Fibroblast of pulmonary artery (primary cell): Measurements from ENCODE around the gene YPEL1.

Source experiments
- DNase-seq: peaks from one replicate; pipeline ENCODE4 v3.0.0-alpha.2; 2010; ENCODE audit warnings: low read depth
- H3K4me3 ChIP-seq: replicated peaks from 2 replicates; pipeline ENCODE4 v1.5.1; 2011; ENCODE audit warnings: low read depth, mild to moderate bottlenecking, control low read depth, low read length, moderate library complexity
- TF ChIP-seq, protein P1 (sequence below): IDR thresholded peaks from 2 replicates; pipeline ENCODE4 v1.5.1; 2011; ENCODE audit warnings: mild to moderate bottlenecking, control low read depth, low read length, inconsistent platforms; ENCODE audit errors: missing control alignments

Gene YPEL1

DNA sequence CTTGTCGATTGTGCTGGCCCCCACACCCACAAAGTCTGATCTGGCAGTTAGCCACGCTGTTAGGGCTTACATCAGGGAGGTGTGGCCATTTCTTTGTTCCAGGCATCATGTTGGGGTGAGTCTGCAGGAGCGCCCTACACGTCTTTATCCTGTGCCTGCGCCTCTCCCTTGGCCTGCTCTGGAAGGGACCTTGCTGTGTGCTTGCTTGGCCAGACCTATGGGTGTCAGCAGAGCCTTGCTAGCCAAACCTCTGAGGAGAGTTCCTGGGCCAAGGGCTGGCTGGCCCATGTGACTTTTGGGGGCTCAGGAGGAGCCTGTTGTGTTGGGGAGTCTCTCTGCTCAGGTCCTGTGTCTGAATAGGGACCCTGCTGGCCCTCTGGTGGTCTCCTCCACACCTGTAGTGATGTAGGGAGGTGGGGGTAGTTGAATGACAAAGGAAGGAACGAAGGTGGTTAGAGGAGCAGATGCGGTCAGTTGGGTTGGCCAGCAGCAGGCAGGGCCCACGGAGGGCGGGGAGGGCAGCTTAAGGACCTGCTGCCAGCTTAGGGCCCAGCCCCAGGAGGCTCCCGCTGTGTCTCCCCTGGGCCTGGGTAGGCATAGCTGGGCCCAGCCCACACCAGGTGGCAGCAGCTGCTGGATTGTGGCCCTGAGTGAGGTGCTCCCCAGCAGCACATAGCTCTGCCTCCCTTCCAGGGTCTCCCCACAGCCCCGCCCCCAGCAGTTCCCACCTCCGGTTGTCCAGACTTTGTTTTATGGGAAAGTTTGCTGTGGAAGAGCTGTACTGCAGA, 61.9 kb downstream of the YPEL1 start:
- no peak overlapping the region for H3K4me3 ChIP-seq
- TF ChIP-seq, protein P1, sequence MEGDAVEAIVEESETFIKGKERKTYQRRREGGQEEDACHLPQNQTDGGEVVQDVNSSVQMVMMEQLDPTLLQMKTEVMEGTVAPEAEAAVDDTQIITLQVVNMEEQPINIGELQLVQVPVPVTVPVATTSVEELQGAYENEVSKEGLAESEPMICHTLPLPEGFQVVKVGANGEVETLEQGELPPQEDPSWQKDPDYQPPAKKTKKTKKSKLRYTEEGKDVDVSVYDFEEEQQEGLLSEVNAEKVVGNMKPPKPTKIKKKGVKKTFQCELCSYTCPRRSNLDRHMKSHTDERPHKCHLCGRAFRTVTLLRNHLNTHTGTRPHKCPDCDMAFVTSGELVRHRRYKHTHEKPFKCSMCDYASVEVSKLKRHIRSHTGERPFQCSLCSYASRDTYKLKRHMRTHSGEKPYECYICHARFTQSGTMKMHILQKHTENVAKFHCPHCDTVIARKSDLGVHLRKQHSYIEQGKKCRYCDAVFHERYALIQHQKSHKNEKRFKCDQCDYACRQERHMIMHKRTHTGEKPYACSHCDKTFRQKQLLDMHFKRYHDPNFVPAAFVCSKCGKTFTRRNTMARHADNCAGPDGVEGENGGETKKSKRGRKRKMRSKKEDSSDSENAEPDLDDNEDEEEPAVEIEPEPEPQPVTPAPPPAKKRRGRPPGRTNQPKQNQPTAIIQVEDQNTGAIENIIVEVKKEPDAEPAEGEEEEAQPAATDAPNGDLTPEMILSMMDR = no peak
- no peak for DNase-seq

DNA sequence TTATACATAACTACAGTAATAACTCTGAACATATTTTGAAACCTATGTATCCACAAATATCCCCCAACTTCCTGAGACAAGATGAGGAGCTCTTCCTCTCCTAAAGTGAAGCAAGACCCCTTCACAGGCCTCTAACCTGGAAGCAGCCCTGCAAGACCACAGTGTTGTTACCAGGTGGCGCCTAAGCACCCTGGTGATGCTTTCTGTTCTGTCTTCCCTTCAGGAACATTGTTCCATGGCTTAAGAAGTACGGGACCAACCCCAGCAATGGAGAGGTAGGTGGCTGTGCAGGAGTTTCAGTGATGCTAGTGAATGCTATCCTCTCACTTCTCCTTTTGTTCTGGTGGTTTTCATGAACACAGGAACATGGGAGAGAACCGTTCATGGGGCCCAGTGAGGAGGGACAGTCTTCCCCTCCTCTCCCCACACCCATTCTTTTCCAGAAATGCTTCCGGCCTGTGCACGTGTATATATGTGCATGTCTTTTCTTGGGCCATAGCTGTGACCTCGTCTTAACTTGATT, 63.4 kb downstream of the YPEL1 start:
- TF ChIP-seq, protein P1 = no peak
- no peak overlapping the region for H3K4me3 ChIP-seq

GRCh38 chr22:21669026-21669425, 66.6 kb downstream of the YPEL1 start:
- DNase-seq = no peak
- TF ChIP-seq, protein P1 = no peak
- H3K4me3 ChIP-seq = no peak overlapping the region

More for the DNA sequence above, 63.4 kb downstream of the YPEL1 start:
- no peak for DNase-seq

GRCh38 chr22:21666786-21667185, 68.8 kb downstream of the YPEL1 start:
- TF ChIP-seq, protein P1 = no peak

GRCh38 chr22:21665047-21665851, 70.3 kb downstream of the YPEL1 start:
- H3K4me3 ChIP-seq = peak overlapping the region; percentile 94
- TF ChIP-seq, protein P1 = no peak
- DNase-seq = no peak

More at GRCh38 chr22:21666786-21667185, 68.8 kb downstream of the YPEL1 start:
- H3K4me3 ChIP-seq = peak overlapping the region; percentile 94
- no peak for DNase-seq

- H3K4me3 ChIP-seq = no peak overlapping the region
- no peak for DNase-seq
- TF ChIP-seq, protein P1 = no peak
These were observed 71.9 kb downstream of the YPEL1 start for GRCh38 chr22:21663738-21664137.
